ENCODE results near the gene PHF2.
A peak's percentile ranks its signal among the peaks of the same experiment; 100 is the strongest.

The PHF2 gene

GRCh38 chr9:93682155-93682968 lies 106.0 kb downstream of the PHF2 start:
- H3K4me3 ChIP-seq (ENCODE audit: low read length), result no peak overlapping the region
- peak; percentile 73 for TF ChIP-seq CTCF (conservative IDR thresholded peaks at IDR 0.05; ENCODE audit: low read length)
- DNase-seq (ENCODE audit: low read depth), result peak; percentile 48

GRCh38 chr9:93683331-93684134 lies 107.1 kb downstream of the PHF2 start:
- TF ChIP-seq CTCF (conservative IDR thresholded peaks at IDR 0.05; ENCODE audit: low read length), result no peak
- DNase-seq (ENCODE audit: low read depth), result no peak
- H3K4me3 ChIP-seq (ENCODE audit: low read length), result no peak overlapping the region

GRCh38 chr9:93684161-93684765 lies 107.9 kb downstream of the PHF2 start:
- no peak for TF ChIP-seq CTCF (conservative IDR thresholded peaks at IDR 0.05; ENCODE audit: low read length)

GRCh38 chr9:93684806-93685543 lies 108.6 kb downstream of the PHF2 start:
- TF ChIP-seq CTCF (conservative IDR thresholded peaks at IDR 0.05; ENCODE audit: low read length), result peak; percentile 15; the same call in 1 of the 2 replicates
- peak; percentile 19 for DNase-seq (ENCODE audit: low read depth)
- H3K4me3 ChIP-seq (ENCODE audit: low read length), result no peak overlapping the region

More at GRCh38 chr9:93684161-93684765, 107.9 kb downstream of the PHF2 start:
- H3K4me3 ChIP-seq (ENCODE audit: low read length), result no peak overlapping the region
- DNase-seq (ENCODE audit: low read depth), result no peak

GRCh38 chr9:93686127-93686879 lies 109.9 kb downstream of the PHF2 start:
- no peak for TF ChIP-seq CTCF (conservative IDR thresholded peaks at IDR 0.05; ENCODE audit: low read length)
- DNase-seq (ENCODE audit: low read depth), result no peak
- no peak overlapping the region for H3K4me3 ChIP-seq (ENCODE audit: low read length)

- no peak for DNase-seq (ENCODE audit: low read depth)
Observed at GRCh38 chr9:93686880-93687236, 110.5 kb downstream of the PHF2 start.

More at GRCh38 chr9:93686880-93687236, 110.5 kb downstream of the PHF2 start:
- TF ChIP-seq CTCF (conservative IDR thresholded peaks at IDR 0.05; ENCODE audit: low read length), result no peak
- no peak overlapping the region for H3K4me3 ChIP-seq (ENCODE audit: low read length)
